Uterus (tissue), 4 donors: ENCODE results near the gene CEP104. TPM values are rescaled to one million over a fixed set of nuclear protein-coding genes. Genes with fewer than 3 reads are reported as not detected.

Experiments
- DNase-seq, 2 donors: peaks; one replicate each; pipeline ENCODE4 v3.0.0-alpha.2; 2019 to 2020
- H3K27ac ChIP-seq, 2 donors: fragments of 200-600 bp; sonication (generic); 1 replicate in 1 of 2; 2 replicates in 1 of 2; pipeline ENCODE4 v1.5.1; 2016 to 2018
- H3K27me3 ChIP-seq, 2 donors: fragments of 200-600 bp; sonication (generic); one replicate each; pipeline ENCODE4 v1.5.1; 2018 to 2019; ENCODE audit warnings: control low read depth in 1 of 2
- H3K36me3 ChIP-seq, 2 donors: fragments of 200-600 bp; sonication (generic); one replicate each; pipeline ENCODE4 v1.5.1; 2019; ENCODE audit warnings: control low read depth in 1 of 2
- H3K4me1 ChIP-seq, 2 donors: fragments of 200-600 bp; sonication (generic); one replicate each; pipeline ENCODE4 v1.5.1; 2018 to 2019; ENCODE audit warnings: control low read depth in 1 of 2
- H3K4me3 ChIP-seq, 2 donors: fragments of 200-600 bp; sonication (generic); 1 replicate in 1 of 2; 2 replicates in 1 of 2; pipeline ENCODE4 v1.5.1; 2018 to 2019; ENCODE audit warnings: mild to moderate bottlenecking in 1 of 2
- H3K9me3 ChIP-seq, 2 donors: fragments of 200-600 bp; sonication (generic); one replicate each; pipeline ENCODE4 v1.5.1; 2019; ENCODE audit warnings: control low read depth in 1 of 2
- POLR2A ChIP-seq, 2 donors: fragments of 450-650 bp; IDR thresholded peaks; one replicate each; pipeline ENCODE4 v1.6.1; 2016; ENCODE audit warnings: antibody characterized with exemption in 2 of 2, mild to moderate bottlenecking in 1 of 2, moderate library complexity in 1 of 2
- intact Hi-C: fragments of 100-400 bp; cut with DNase I; formaldehyde crosslinking; loops from one replicate; pipeline ENCODE4 v1.15.1; 2023; ENCODE audit warnings: low total_unique reads
- total RNA-seq, 4 donors: library from RNA; depleted of rRNA in 3 of 4; stranded (reverse); fragments of >200 nt in 3 of 4; gene quantifications; one replicate each; pipeline versions ENCODE4 v1.1.0 to v1.2.4, GENCODE V29; 2014 to 2023
- TF ChIP-seq, protein P1 (sequence below), 4 experiments: fragments of 200-600 bp in 2 of 4; fragments of 450-650 bp in 2 of 4; sonication (generic) in 2 of 4; IDR thresholded peaks; one replicate each; pipeline ENCODE4 v1.5.1; 2016 to 2019; ENCODE audit warnings: antibody characterized with exemption in 4 of 4, mild to moderate bottlenecking in 2 of 4, moderate library complexity in 1 of 4
- donor health status: DM: yes; HTN: yes; CAD: no.

The CEP104 gene
- total RNA-seq, 4 donors from 2014 or later, result 10.5 to 43.2 (median 22.1) TPM

DNA sequence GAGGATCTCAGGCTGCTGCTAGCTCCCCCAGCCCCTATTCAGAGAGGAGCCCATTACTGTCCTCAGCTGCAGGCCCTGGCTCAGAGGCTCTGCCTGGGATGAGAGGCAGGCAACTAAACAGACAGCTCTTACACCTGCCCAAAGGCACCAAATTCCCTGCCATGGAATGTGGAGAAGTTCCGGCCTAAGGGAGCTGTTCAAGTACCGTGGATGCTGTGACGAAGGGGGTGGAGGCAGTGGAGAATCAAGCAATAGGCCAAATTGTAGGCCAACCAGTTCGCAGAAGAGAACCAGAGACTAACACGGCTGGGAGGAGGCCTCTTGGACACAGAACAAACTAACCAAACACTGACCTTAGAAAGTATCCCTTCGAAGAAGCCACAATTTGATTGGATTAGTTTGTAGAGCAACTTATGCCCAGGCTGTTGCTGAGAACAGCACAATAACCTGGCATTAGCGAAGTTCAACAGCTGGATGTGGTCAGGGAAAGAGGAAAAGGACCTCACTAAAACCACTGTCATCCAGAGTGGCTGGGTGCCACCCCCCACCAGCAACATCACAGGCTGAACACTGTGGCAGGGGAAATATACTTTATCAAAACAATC, 39.5 kb upstream of the CEP104 start:
- Histone ChIP-seq H3K4me1 (no peaks in the 10 kb centered on the region), H3K27me3 (no peaks in the 10 kb centered on the region), H3K4me3 (no peak overlapping the region), H3K9me3 (no peaks in the 10 kb centered on the region), H3K27ac (no peak overlapping the region), H3K36me3 (no peaks in the 10 kb centered on the region)
- intact Hi-C loops, result no loop called here
- TF ChIP-seq POLR2A (IDR thresholded peaks at IDR 0.05), result no peak
- TF ChIP-seq, protein P1, sequence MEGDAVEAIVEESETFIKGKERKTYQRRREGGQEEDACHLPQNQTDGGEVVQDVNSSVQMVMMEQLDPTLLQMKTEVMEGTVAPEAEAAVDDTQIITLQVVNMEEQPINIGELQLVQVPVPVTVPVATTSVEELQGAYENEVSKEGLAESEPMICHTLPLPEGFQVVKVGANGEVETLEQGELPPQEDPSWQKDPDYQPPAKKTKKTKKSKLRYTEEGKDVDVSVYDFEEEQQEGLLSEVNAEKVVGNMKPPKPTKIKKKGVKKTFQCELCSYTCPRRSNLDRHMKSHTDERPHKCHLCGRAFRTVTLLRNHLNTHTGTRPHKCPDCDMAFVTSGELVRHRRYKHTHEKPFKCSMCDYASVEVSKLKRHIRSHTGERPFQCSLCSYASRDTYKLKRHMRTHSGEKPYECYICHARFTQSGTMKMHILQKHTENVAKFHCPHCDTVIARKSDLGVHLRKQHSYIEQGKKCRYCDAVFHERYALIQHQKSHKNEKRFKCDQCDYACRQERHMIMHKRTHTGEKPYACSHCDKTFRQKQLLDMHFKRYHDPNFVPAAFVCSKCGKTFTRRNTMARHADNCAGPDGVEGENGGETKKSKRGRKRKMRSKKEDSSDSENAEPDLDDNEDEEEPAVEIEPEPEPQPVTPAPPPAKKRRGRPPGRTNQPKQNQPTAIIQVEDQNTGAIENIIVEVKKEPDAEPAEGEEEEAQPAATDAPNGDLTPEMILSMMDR (IDR thresholded peaks at IDR 0.05), result no peak
- no peak for DNase-seq

DNA sequence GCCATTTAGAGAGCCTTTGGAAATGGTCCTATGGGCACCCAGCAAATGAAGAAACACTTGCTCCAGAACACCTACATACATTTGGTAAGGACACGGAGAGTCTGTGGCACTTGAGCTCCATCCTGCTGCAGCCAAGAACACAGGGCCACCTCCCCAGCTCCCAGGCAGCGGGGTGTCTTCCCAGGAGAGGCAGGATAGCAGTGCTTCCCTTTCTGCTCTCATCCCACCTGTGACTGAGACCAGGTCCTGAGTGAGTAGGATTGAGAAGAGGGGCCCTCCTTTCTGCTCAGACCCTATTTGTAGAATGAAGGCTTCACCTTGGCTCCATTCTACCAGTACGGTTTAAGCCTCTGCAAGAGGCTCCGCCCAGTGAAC, 38.9 kb upstream of the CEP104 start:
- TF ChIP-seq, protein P1 (IDR thresholded peaks at IDR 0.05), result no peak
- no peak for TF ChIP-seq POLR2A (IDR thresholded peaks at IDR 0.05)
- no peak overlapping the region for H3K27ac ChIP-seq
- no peak for DNase-seq

DNA sequence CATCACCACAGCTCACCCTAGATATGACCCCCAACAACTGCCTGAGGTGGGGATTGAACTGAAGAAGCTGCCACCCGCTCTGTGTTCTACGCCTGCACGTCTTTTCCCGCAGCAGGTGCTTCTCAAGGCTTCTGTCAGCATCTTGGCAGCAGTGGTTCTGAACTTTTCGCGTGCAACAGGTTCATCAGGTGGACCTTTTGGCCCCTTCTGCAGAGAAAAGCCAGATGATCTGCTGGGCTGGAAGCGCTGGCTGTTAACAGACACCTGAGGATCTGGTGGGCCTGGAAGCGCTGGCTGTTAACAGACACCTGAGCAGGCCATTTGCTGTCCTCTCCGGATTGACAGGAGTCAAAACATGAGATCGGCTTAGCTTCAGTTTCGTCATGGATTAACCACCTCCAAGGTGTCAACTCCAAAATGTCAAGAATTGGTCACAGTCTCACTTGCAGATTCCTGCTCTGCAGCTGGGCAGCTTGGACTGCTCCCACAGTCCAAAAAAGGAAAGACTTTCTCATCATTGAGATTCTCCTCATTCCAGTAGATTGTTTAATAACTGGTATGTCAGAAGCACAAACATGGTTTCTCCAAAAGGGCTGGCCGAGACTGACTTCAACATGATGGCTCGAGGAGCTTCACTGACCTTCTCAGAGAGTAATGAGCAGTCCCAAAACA, 38.4 kb upstream of the CEP104 start:
- Histone ChIP-seq H3K4me1 (no peaks in the 10 kb centered on the region), H3K36me3 (no peaks in the 10 kb centered on the region), H3K27me3 (no peaks in the 10 kb centered on the region), H3K27ac (no peak overlapping the region), H3K4me3 (no peak overlapping the region), H3K9me3 (no peaks in the 10 kb centered on the region)
- intact Hi-C loops, result no loop called here
- DNase-seq, result no peak
- TF ChIP-seq POLR2A (IDR thresholded peaks at IDR 0.05), result no peak
- TF ChIP-seq, protein P1 (IDR thresholded peaks at IDR 0.05), result no peak

More for the DNA sequence above, 38.9 kb upstream of the CEP104 start:
- intact Hi-C loops, result no loop called here
- Histone ChIP-seq H3K27me3 (no peaks in the 10 kb centered on the region), H3K4me1 (no peaks in the 10 kb centered on the region), H3K36me3 (no peaks in the 10 kb centered on the region), H3K9me3 (no peaks in the 10 kb centered on the region), H3K4me3 (no peak overlapping the region)

DNA sequence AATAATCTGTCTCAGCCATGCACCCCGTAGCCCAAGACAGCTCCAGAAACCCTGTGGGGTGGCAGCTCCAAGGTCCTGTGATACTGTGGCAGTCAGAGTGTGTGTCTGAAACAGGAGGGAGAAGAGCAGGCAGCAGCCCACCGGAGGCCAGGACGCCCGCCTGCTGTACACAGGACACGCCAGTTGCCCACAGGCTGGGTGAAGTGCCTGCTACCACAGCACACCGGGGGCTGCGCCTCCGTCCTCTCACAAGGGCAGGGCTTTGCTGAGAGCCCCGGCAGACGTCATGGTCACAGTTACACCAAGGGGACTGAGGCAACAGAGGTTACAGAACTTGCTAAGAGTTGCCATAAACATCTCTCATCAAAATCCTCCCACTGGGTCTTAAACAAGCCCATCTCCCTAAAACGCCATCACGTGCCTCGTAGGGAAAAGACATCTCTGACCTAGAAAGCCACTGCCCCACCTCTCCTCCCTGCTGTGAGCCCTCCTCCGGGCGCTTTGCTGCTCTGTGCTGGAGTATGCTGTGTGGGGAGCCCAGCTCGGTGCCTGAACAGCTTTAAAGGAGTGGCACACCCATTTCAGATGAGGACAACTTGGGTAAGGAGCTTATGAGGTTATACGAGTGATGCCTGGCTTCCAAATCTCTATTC, 37.7 kb upstream of the CEP104 start:
- intact Hi-C loops, result no loop called here
- Histone ChIP-seq H3K27me3 (no peaks in the 10 kb centered on the region), H3K36me3 (no peaks in the 10 kb centered on the region), H3K27ac (no peak overlapping the region), H3K4me3 (no peak overlapping the region), H3K9me3 (no peaks in the 10 kb centered on the region), H3K4me1 (no peaks in the 10 kb centered on the region)
- DNase-seq, result no peak
- TF ChIP-seq, protein P1 (IDR thresholded peaks at IDR 0.05), result no peak

DNA sequence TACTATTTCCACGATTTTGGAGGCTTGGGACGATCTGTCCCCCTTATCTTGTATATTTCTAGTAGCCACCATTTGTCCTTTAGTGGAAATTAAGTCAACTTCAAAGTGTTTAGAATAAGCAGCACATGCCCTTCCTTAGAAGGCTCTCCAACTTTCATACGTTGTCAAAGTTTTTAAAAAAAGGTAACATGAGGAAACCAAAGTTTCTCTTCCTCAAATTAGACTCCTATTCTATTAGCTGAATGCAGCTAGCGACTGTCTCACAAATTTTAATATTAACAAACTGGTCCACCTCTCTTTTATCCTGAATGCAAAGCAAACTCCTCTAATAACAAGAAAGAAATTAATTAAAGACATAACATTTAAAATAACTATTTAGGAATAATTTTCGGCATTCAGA, 36.2 kb upstream of the CEP104 start:
- Histone ChIP-seq H3K27me3 (no peaks in the 10 kb centered on the region), H3K4me3 (no peak overlapping the region), H3K4me1 (no peaks in the 10 kb centered on the region), H3K9me3 (no peaks in the 10 kb centered on the region), H3K27ac (no peak overlapping the region), H3K36me3 (no peaks in the 10 kb centered on the region)
- no peak for DNase-seq
- intact Hi-C loops, result no loop called here
- no peak for TF ChIP-seq POLR2A (IDR thresholded peaks at IDR 0.05)
- TF ChIP-seq, protein P1 (IDR thresholded peaks at IDR 0.05), result no peak
